SK-N-MC (cell line): ENCODE results near the gene SLC7A6OS.

Experiments
- DNase-seq: peaks from one replicate; pipeline ENCODE4 v3.0.0-alpha.2; 2011; ENCODE audit warnings: low read depth, low spot score
- H3K27ac ChIP-seq: fragments of 200-600 bp; sonication (generic); 2 replicates; pipeline ENCODE4 v1.5.1; 2016; ENCODE audit warnings: mixed run types
- H3K36me3 ChIP-seq: fragments of 200-600 bp; sonication (generic); 2 replicates; pipeline ENCODE4 v1.6.1; 2017; ENCODE audit warnings: antibody characterized with exemption, low read length, mixed read lengths; ENCODE audit not compliant: insufficient read depth
- H3K4me3 ChIP-seq: fragments of 200-600 bp; sonication (generic); 2 replicates; pipeline ENCODE4 v1.5.1; 2016
- H3K9ac ChIP-seq: fragments of 200-600 bp; sonication (generic); 2 replicates; pipeline ENCODE4 v1.8.0; 2017; ENCODE audit warnings: mixed run types, mixed read lengths; ENCODE audit not compliant: insufficient read length
- H3K9me3 ChIP-seq: fragments of 200-600 bp; sonication (generic); 2 replicates; pipeline ENCODE4 v1.6.1; 2017; ENCODE audit warnings: low read depth, mild to moderate bottlenecking, antibody characterized with exemption, low read length, moderate library complexity, mixed read lengths
- EZH2 ChIP-seq: fragments of 200-600 bp; sonication (generic); IDR thresholded peaks from one replicate; pipeline ENCODE4 v1.6.1; 2017; ENCODE audit warnings: antibody characterized with exemption
- FOXP2 ChIP-seq: optimal IDR thresholded peaks from 2 replicates; pipeline ENCODE3; 2011; ENCODE audit warnings: mild to moderate bottlenecking, moderate library complexity; ENCODE audit not compliant: insufficient read depth; ENCODE audit errors: extremely low read length, control extremely low read depth
- POLR2AphosphoS5 ChIP-seq: IDR thresholded peaks from 2 replicates; pipeline ENCODE4 v1.6.1; 2012; ENCODE audit warnings: mild to moderate bottlenecking, low read depth, low read length, borderline replicate concordance

The SLC7A6OS gene

DNA sequence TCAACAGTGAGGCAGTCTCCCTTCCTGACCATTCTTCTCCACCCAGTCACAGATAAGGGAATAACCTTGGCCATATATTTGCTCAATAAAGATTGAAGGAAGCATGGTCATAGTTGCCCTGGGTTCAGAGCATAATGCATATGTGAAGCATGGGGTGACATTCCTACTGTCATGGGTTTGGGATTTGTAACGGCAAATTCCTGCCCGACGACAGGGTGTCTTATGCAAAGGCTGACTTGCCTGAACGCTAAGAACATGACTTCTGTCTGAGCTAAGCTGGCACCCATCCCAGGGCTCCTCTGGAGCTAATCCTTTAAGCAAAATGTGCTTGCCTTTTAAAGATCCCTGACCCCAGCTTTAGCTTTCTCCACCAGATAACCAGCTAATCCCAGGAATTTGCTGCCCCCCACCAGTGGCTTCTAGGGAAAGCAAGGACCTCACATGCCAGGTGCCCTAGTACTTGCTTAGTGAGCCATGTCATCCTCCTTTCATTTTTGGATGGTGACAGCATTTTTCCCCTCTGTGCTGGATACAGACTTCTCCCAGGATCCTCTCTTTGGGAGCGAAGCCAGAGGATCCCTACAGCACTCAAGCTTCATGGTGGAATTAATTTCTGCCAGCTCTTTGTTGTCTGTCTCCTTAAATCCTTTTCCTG, 11.7 kb downstream of the SLC7A6OS start:
- H3K9me3 ChIP-seq: no peaks in the 10 kb centered on the region
- no peak overlapping the region for H3K27ac ChIP-seq
- TF ChIP-seq FOXP2 (no peak), POLR2AphosphoS5 (no peak), EZH2 (no peak)
- peaks cover 24% of the 10 kb centered on the region; the same call in 1 of the 2 replicates for H3K36me3 ChIP-seq
- H3K9ac ChIP-seq: no peak overlapping the region
- H3K4me3 ChIP-seq: no peak overlapping the region
- no peak for DNase-seq

GRCh38 chr16:68298312-68298711, 12.4 kb downstream of the SLC7A6OS start:
- Histone ChIP-seq H3K9me3 (no peaks in the 10 kb centered on the region), H3K27ac (no peak overlapping the region), H3K4me3 (no peak overlapping the region), H3K36me3 (peaks cover 24% of the 10 kb centered on the region; the same call in 1 of the 2 replicates), H3K9ac (no peak overlapping the region)
- no peak for DNase-seq
- TF ChIP-seq POLR2AphosphoS5 (no peak), EZH2 (no peak), FOXP2 (no peak)

DNA sequence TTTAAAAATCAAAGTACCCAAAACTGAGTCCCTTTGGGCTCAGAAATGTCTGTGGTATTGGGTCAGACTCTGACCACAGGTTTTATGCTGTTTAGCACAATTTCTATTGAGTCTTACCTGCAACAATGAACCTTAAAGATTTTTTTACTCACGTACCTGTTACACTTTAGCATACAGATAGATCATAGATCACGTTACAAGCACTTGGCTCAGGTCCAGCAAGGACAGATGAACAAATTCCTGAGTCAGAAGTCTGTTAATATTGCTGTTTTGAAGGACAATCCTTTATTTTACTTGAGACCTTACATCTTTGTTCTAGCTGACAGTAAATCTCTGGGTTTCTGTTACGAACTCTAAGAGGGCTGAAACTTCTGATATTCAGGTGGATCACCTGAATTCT, 12.8 kb downstream of the SLC7A6OS start:
- Histone ChIP-seq H3K9me3 (no peaks in the 10 kb centered on the region), H3K9ac (no peak overlapping the region), H3K36me3 (peaks cover 24% of the 10 kb centered on the region; the same call in 1 of the 2 replicates), H3K27ac (no peak overlapping the region), H3K4me3 (no peak overlapping the region)
- no peak for DNase-seq
- no peak for TF ChIP-seq POLR2AphosphoS5
- TF ChIP-seq FOXP2: no peak
- no peak for TF ChIP-seq EZH2

- no peak overlapping the region for H3K9ac ChIP-seq
- H3K9me3 ChIP-seq: no peaks in the 10 kb centered on the region
- H3K36me3 ChIP-seq: peaks cover 13% of the 10 kb centered on the region; the same call in 1 of the 2 replicates
- TF ChIP-seq EZH2: no peak
- no peak for TF ChIP-seq FOXP2
- no peak overlapping the region for H3K27ac ChIP-seq
- no peak for DNase-seq
- no peak overlapping the region for H3K4me3 ChIP-seq
Measured at GRCh38 chr16:68296693-68297092, 14.1 kb downstream of the SLC7A6OS start.

DNA sequence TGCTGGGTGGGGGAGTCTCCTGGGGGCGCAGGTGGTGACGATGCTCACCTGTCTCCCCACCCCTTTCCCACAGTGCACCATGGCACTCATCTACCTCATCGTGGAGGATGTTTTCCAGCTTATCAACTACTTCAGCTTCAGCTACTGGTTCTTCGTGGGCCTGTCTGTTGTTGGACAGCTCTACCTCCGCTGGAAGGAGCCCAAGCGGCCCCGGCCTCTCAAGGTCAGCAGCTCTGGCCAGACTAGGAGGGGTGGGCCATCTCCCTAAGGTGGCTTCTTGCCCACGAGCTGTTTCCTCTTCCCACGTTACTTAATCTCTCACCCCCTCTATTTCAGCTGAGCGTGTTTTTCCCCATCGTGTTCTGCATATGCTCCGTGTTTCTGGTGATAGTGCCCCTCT, 14.5 kb downstream of the SLC7A6OS start:
- TF ChIP-seq POLR2AphosphoS5 (no peak), EZH2 (no peak), FOXP2 (no peak)
- Histone ChIP-seq H3K9me3 (no peaks in the 10 kb centered on the region), H3K36me3 (peaks cover 13% of the 10 kb centered on the region; the same call in 1 of the 2 replicates), H3K9ac (no peak overlapping the region), H3K27ac (no peak overlapping the region), H3K4me3 (no peak overlapping the region)
- no peak for DNase-seq

DNA sequence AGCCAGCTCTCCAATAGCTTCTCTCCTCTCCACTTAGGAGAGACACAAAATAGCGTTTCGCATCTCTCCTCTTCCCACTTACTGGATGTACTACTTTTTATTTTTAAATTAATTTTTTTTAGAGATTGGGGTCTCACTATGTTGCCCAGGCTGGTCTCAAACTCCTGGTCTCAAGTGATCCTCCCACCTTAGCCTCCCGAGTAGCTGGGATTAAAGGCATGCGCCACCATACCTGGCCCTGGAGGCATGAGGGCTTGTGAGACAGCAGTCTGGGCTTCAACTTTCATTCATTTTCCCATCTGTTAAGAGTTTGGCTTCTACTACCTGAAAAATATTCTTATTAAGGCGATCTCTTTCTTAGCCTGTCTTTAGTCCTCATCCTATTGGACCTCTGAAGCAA, 18.3 kb downstream of the SLC7A6OS start:
- H3K4me3 ChIP-seq: no peak overlapping the region
- no peak for DNase-seq
- no peaks in the 10 kb centered on the region for H3K9me3 ChIP-seq
- H3K9ac ChIP-seq: no peak overlapping the region
- H3K36me3 ChIP-seq: no peaks in the 10 kb centered on the region; the same call in 1 of the 2 replicates
- TF ChIP-seq EZH2 (no peak), POLR2AphosphoS5 (no peak), FOXP2 (no peak)
- no peak overlapping the region for H3K27ac ChIP-seq

GRCh38 chr16:68291227-68291626, 19.5 kb downstream of the SLC7A6OS start:
- no peaks in the 10 kb centered on the region for H3K9me3 ChIP-seq
- no peak overlapping the region for H3K9ac ChIP-seq
- H3K27ac ChIP-seq: no peak overlapping the region
- TF ChIP-seq FOXP2: no peak
- TF ChIP-seq POLR2AphosphoS5: no peak
- TF ChIP-seq EZH2: no peak
- DNase-seq: no peak
- no peak overlapping the region for H3K4me3 ChIP-seq
- no peaks in the 10 kb centered on the region; the same call in 1 of the 2 replicates for H3K36me3 ChIP-seq

DNA sequence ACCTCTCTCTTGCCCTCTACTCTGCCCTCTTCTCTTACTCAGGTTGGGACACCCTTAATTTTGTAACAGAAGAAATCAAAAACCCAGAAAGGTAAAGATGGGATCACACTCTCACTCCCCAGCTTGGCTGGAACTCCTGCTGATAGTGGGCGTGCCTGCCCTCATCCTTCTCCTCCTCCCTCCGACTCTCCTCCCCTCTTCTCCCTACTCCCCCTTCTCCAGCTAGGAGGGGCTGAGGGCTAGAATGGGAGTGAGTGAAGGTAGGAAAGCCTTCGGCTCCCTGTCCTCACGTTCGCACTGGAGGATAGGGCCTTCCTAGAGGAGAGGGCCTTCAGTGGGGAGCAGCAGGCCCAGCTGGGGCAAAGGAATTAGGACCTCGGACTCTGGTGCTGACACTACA, 20.3 kb downstream of the SLC7A6OS start:
- H3K27ac ChIP-seq: no peak overlapping the region
- H3K9me3 ChIP-seq: no peaks in the 10 kb centered on the region
- no peak for DNase-seq
- TF ChIP-seq FOXP2: no peak
- H3K4me3 ChIP-seq: no peak overlapping the region
- H3K36me3 ChIP-seq: no peaks in the 10 kb centered on the region; the same call in 1 of the 2 replicates
- H3K9ac ChIP-seq: no peak overlapping the region
